ENCODE data around the gene ADAMTS18. TPM values are rescaled to one million over a fixed set of nuclear protein-coding genes. Genes with fewer than 3 reads are reported as not detected.
"Not testable (repeated sequence)": the region's sequence is repeated elsewhere in the genome, so short reads cannot be mapped to it uniquely, and the experiment has no call there.

Gene ADAMTS18
- total RNA-seq, 1 donor from 2014 or later, result 1.4 TPM

GRCh38 chr16:77266185-77266584, 168.6 kb downstream of the ADAMTS18 start:
- ATAC-seq; intact Hi-C loops (cut with DNase I); DNase-seq (ENCODE audit: low spot score): not testable (repeated sequence)

- intact Hi-C loops (cut with DNase I), result no loop called here
- ATAC-seq (no peak), DNase-seq (ENCODE audit: low spot score) (no peak)
Measured at GRCh38 chr16:77262971-77263370, 171.9 kb downstream of the ADAMTS18 start.

GRCh38 chr16:77250400-77250799, 184.4 kb downstream of the ADAMTS18 start:
- intact Hi-C loops (cut with DNase I), result no loop called here
- no peak for ATAC-seq

GRCh38 chr16:77246150-77246549, 188.7 kb downstream of the ADAMTS18 start:
- peak; percentile 39 for ATAC-seq
- intact Hi-C loops (cut with DNase I), result no loop called here
- no peak for DNase-seq (ENCODE audit: low spot score)

More at GRCh38 chr16:77250400-77250799, 184.4 kb downstream of the ADAMTS18 start:
- no peak for DNase-seq (ENCODE audit: low spot score)

GRCh38 chr16:77242471-77242870, 192.4 kb downstream of the ADAMTS18 start:
- intact Hi-C loops (cut with DNase I); DNase-seq (ENCODE audit: low spot score); ATAC-seq: not testable (repeated sequence)

GRCh38 chr16:77238593-77238992, 196.2 kb downstream of the ADAMTS18 start:
- ATAC-seq, result no peak
- intact Hi-C loops (cut with DNase I), result loop anchor here (5.0 kb wide), 1 partner anchor 344 kb away; no protein-coding TSS in a partner anchor
- DNase-seq (ENCODE audit: low spot score), result no peak

GRCh38 chr16:77236063-77236511, 198.7 kb downstream of the ADAMTS18 start:
- intact Hi-C loops (cut with DNase I), result loop anchor here (5.0 kb wide), 1 partner anchor 346 kb away; no protein-coding TSS in a partner anchor
- ATAC-seq (peak; percentile 97), DNase-seq (ENCODE audit: low spot score) (peak; percentile 93)

GRCh38 chr16:77234611-77235010, 200.2 kb downstream of the ADAMTS18 start:
- intact Hi-C loops (cut with DNase I), result loop anchor here (5.0 kb wide), 1 partner anchor 348 kb away; no protein-coding TSS in a partner anchor
- DNase-seq (ENCODE audit: low spot score) (no peak), ATAC-seq (no peak)

- ATAC-seq (no peak), DNase-seq (ENCODE audit: low spot score) (no peak)
- intact Hi-C loops (cut with DNase I), result no loop called here
Measured at GRCh38 chr16:77233799-77234519, 200.9 kb downstream of the ADAMTS18 start.

Other genes starting within 250 kb of the ADAMTS18 start
- 45.4 TPM for gene MON1B, start 243.8 kb downstream of the ADAMTS18 start, total RNA-seq
- 3.9 TPM for gene SYCE1L, start 235.6 kb downstream of the ADAMTS18 start, total RNA-seq